ENCODE results near the gene CKMT2. TPM values are rescaled to one million over a fixed set of nuclear protein-coding genes. Genes with fewer than 3 reads are reported as not detected.
"Not testable (repeated sequence)": the region's sequence is repeated elsewhere in the genome, so short reads cannot be mapped to it uniquely, and the experiment has no call there.

Gene CKMT2
- total RNA-seq, 1 donor from 2014 or later, result 1,933 TPM

DNA sequence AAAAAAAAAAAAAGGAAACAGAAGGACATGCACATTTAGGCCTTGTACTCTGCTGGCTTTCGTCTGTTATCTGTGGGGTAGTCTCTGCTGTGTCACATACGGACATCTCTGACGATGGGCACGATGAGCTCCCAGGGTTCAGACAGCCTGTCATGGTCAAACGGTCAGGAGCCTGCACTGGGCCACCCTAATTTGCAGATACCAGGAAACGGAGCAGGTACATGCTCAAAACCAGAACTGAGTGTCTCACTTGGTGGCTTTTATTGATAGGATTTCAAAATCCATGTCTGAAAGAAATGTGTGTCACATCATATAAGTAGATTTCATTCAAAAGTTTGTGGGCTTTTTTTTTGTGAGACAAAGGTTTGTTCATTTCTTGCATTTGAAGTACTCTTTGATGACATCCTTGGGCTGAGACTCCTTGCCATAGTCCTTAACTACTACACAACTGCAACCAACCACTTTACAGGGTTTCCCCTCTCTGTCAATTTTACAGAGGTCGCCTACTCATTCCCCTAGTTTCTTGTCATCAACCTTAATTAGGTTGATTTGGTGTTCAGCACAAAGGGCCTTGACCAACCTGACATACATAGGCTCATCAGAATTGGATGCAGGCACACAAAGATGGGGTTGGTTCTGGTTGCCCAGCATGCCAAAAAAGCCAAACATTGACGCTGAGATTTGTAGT, 9.0 kb downstream of the CKMT2 start:
- DNase-seq (no peak), ATAC-seq (ENCODE audit: poor library complexity) (no peak)
- intact Hi-C loops (cut with DNase I), result no loop called here

DNA sequence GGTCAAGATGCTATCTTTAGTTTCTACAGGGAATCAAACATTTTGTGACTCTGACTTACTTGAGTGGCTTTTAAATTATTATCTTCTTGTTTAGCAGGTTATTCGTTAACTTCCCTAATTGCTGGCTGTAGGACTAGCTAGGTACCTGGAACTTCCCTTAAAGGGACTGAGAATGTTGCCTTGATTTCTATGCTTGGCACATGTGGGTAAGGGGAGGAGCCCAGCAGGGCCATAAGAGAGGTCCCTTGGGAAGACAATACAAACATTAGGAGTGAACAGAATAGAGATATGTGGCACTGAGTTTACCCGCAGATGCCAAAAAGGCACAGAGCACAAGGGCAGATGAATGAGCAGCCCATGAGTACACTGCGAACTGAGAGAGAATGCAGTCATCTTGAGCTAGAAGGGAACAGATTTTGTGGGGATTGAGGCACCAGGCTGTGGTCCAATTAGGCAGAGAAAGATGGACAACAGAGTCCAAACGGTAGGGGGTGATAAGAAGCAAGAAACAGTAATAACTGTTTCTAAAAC, 9.8 kb downstream of the CKMT2 start:
- intact Hi-C loops (cut with DNase I), result no loop called here
- ATAC-seq (ENCODE audit: poor library complexity), result peak; percentile 25

DNA sequence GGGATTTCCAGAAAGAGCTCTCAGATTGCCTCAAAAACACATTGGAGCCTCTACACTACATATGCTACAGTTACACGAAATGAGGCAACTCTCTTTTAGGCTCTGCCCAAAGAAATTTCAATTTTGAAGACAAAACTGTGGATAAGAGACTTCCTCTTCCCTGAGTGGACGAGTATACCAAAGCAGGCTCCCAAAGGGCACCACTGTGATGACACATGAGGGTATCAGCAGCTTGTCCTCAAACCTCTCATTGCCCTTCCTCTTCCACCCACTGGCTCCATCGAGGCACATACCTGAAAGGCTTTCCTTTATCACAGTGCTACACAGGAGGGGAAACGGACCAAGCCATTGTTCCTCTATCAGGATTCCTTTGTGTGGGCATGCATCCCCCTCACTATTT, 11.3 kb downstream of the CKMT2 start:
- ATAC-seq (ENCODE audit: poor library complexity) (no peak), DNase-seq (no peak)
- intact Hi-C loops (cut with DNase I), result no loop called here

More for the DNA sequence above, 9.8 kb downstream of the CKMT2 start:
- no peak for DNase-seq

DNA sequence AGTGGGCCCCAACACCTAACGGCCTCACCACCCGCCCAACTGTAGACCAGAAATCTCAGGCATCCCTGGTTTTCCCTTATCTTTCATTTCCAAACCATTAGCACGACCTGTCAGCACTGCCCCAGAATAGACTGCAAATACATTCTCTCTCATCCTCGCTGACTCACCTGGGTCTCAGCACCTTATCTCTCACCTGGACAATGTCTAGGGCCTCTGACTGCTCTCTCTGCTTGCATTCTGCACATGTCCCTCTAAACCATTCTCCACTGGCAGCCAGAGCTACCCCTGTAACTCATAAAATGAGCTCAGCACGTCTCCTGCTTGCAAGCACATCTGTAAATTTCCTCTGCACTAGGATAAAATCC, 12.7 kb downstream of the CKMT2 start:
- ATAC-seq (ENCODE audit: poor library complexity), result no peak
- DNase-seq, result no peak
- intact Hi-C loops (cut with DNase I), result no loop called here

DNA sequence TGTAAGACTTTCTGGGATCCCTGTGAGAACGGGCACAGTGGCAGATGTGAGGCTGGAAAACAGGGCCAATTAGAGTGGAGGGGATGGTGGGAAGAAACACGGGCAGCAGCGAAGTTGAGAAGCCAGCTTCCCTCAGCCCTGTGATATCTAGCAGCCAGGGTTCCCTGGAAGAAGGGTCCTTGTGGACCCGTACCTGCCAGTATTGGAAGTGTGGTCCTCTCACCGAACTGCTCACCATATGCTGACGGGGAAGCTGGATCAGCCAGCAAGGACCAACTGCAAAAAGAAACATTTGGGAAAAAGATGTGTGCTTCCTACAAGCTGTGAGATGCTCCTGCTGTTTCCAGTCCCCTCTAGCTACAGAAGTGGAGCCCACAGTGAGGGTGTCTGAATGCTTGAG, 13.6 kb downstream of the CKMT2 start:
- DNase-seq, result no peak
- intact Hi-C loops (cut with DNase I), result no loop called here
- no peak for ATAC-seq (ENCODE audit: poor library complexity)

GRCh38 chr5:81247441-81247972, 14.4 kb downstream of the CKMT2 start:
- no peak for DNase-seq
- no peak for ATAC-seq (ENCODE audit: poor library complexity)
- intact Hi-C loops (cut with DNase I), result no loop called here

DNA sequence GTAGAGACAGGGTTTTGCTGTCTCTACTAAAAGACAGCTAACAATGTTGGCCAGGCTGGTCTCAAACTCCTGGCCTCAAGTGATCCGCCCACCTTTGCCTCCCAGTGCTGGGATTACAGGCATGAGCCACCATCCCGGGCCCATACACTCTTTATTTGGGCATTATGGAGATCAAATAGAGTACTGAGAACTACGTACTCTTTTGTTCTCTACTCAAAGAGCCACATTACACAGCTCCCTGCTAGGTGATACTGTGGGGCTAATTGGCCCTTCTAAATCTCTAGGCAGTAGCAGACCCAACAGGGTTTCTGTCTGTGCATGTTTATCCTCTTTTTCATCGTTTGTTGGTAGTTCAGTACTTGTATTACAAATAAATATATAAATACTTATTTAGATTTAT, 16.1 kb downstream of the CKMT2 start:
- intact Hi-C loops (cut with DNase I), result no loop called here
- no peak for DNase-seq
- ATAC-seq (ENCODE audit: poor library complexity), result no peak

GRCh38 chr5:81250004-81250403, 16.9 kb downstream of the CKMT2 start:
- intact Hi-C loops (cut with DNase I), result no loop called here
- DNase-seq, result no peak
- no peak for ATAC-seq (ENCODE audit: poor library complexity)

GRCh38 chr5:81251922-81252321, 18.8 kb downstream of the CKMT2 start:
- ATAC-seq (ENCODE audit: poor library complexity) (peak; percentile 62), DNase-seq (no peak)
- intact Hi-C loops (cut with DNase I), result no loop called here

DNA sequence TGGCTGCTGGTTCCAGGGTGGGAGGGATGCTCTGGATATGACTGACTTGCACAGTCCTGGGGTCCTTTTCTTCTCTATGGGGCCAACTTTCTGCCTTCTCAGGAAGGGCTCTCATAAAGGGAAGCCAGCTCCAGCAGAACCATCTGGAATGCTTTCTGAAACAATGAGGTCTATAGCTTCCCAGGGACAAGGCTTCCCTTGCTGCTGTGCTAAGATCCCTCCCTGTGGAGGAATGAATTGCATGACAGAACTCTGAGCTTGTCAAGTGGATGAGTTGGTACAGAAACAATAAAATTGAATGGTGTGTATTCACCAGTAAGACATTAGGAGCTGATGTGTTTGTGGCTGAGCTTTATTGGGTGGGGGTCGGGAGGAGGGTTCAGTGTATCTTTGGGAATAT, 19.8 kb downstream of the CKMT2 start:
- ATAC-seq (ENCODE audit: poor library complexity) (no peak), DNase-seq (no peak)
- intact Hi-C loops (cut with DNase I), result no loop called here

GRCh38 chr5:81253875-81254274, 20.8 kb downstream of the CKMT2 start:
- ATAC-seq (ENCODE audit: poor library complexity), result no peak

DNA sequence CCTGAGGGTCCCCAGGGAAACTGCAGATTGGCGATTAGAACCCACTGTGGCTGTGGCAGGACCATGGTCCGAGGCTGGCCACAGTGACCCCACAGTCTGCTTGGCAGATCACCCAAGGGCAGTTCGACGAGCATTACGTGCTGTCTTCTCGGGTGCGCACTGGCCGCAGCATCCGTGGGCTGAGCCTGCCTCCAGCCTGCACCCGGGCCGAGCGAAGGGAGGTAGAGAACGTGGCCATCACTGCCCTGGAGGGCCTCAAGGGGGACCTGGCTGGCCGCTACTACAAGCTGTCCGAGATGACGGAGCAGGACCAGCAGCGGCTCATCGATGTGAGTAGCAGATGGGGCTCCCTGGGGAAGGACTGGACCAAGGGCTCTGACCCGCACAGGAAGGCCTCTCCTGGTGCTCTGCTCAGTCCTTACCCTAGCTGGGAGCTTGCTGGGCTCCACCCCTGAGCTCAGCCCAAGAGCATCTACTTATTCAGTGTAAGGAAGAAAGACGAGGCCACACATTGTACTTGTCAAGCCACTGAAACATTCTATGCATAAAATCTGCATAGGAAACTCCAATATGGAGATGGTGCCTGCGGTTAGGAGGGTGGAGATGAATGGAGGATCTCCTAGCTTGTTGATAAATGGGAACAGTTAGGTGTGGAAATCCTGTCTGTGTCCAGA, 21.9 kb downstream of the CKMT2 start:
- intact Hi-C loops (cut with DNase I), result no loop called here
- ATAC-seq (ENCODE audit: poor library complexity) (peak; percentile 3), DNase-seq (no peak)

More at GRCh38 chr5:81253875-81254274, 20.8 kb downstream of the CKMT2 start:
- intact Hi-C loops (cut with DNase I), result no loop called here
- no peak for DNase-seq

GRCh38 chr5:81256766-81257165, 23.6 kb downstream of the CKMT2 start:
- no peak for ATAC-seq (ENCODE audit: poor library complexity)
- no peak for DNase-seq

DNA sequence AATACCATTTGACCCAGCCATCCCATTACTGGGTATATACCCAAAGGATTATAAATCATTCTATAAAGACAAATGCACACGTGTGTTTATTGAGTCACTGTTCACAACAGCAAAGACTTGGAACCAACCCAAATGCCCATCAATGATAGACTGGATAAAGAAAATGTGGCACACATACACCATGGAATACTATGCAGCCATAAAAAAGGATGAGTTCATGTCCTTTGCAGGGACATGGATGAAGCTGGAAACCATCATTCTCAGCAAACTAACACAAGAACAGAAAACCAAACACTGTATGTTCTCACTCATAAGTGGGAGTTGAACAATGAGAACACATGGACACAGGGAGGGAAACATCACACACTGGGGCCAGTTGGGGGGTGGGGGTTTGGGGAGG, 29.7 kb downstream of the CKMT2 start:
- DNase-seq; intact Hi-C loops (cut with DNase I); ATAC-seq (ENCODE audit: poor library complexity): not testable (repeated sequence)

More at GRCh38 chr5:81256766-81257165, 23.6 kb downstream of the CKMT2 start:
- intact Hi-C loops (cut with DNase I), result no loop called here

DNA sequence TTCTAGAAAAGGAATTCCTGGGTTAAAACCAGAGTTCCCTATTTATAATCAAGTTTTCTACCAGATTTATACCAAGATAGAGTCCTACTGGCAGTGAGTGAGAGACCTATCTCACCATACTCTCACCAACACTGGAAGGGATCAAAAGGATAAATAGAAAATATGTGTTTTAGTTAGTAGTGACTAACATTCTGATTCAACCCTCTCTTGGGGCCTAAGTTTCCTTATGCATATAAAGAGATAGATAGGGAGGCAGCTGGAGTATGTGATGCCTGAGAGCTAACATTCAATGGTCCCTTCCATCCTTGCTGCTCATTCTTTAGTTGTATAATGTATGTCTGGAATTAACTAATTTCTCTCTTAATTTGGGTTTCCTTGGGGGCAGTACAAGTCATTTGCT, 32.0 kb downstream of the CKMT2 start:
- no peak for DNase-seq
- ATAC-seq (ENCODE audit: poor library complexity), result no peak
- intact Hi-C loops (cut with DNase I), result no loop called here

DNA sequence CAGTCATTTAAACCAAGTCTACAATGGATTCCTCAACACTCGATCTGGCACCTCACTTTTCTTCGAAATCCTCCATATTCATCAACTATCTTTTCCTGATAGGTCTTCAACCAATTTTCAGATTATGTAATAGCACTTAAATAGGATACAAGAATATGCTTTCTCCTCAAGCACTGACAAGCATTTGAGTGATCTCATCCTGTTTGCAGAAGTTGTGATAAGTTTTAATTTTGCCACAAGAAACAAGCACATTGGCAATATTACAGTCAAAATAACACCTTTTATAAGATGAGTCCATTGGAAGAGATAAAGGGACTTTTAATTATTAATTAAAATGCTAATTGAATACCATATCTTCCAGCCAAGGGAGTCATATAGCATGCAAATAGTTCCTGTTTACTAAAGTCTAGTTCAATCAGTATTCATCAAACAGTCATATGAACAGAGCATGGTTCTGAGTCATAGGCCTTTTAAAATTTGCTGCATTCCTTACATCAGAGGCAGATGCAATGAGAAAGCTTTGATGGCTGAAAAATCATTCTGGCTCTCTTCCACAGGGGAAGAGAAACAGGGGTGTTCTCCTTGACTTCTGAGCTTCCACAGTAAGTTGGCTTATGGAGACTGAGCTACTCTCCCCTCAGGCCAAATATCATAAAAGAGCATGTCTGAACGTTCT, 35.5 kb downstream of the CKMT2 start:
- ATAC-seq (ENCODE audit: poor library complexity), result no peak

DNA sequence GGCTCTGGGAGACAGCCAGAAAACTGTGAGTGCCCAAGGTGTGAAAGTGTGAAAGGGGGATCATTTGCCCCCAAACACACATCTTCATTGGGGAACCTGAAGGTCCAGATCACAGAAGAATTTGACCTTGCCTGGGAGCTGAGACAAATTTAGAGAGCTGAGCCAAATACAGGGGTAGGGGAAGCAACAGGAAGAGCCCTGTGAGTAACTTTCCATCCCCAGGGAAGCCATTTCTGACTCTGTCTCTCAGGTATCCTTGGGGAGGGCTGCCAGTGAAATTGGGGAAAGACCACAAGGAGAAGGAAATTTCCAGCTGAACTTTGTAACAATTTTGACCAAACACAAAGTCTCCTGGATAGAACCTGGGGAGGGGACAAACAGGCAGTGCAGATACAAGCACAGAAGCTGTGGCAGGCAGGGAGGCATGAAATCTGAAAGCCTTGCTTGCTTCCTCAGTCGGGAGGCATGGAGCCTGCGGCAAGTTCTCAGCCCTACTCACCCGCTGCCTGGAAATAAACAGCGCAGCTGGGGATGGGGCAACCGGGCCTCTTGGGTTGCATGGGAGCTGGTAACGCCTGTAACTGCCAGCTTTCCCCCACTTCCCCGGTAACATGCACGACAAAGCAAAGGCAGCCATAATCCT, 36.8 kb downstream of the CKMT2 start:
- peak; percentile 4 for ATAC-seq (ENCODE audit: poor library complexity)
- DNase-seq, result no peak
- intact Hi-C loops (cut with DNase I), result no loop called here

More for the DNA sequence above, 35.5 kb downstream of the CKMT2 start:
- intact Hi-C loops (cut with DNase I), result no loop called here
- DNase-seq, result no peak

GRCh38 chr5:81270394-81271027, 37.4 kb downstream of the CKMT2 start:
- peak; percentile 6 for ATAC-seq (ENCODE audit: poor library complexity)

DNA sequence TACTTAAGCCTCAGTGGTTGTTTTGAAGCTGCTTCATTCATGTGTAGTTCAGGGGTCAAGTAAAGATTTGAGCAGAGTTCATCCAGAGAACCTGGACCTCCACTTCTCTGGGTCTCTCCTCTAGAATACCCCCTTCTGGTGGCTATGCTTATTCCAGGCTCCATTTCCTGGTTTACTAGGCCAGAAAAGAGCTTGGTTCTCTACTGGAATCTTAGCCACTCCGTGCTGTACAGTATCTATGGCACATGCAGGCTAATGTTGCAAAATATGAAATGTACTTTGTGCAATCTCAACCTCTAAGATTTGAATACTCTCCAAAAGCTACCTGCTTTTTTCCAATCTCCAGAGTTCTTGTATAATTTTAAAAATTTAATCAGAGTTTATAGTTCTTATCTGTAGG, 50.9 kb downstream of the CKMT2 start:
- no peak for ATAC-seq (ENCODE audit: poor library complexity)
- intact Hi-C loops (cut with DNase I), result no loop called here
- DNase-seq, result no peak

More at GRCh38 chr5:81270394-81271027, 37.4 kb downstream of the CKMT2 start:
- intact Hi-C loops (cut with DNase I); DNase-seq: not testable (repeated sequence)
